NK-92 treated with Interleukin-12 subunit alpha and Interleukin-12 subunit beta, amount 100 ng/mL, for 24 hours (cell line): Measurements from ENCODE around the gene OR13C5.
"Not testable (repeated sequence)": the region's sequence is repeated elsewhere in the genome, so short reads cannot be mapped to it uniquely, and the experiment has no call there.

ENCODE experiments used
- DNase-seq: peaks from one replicate; lab custom pipeline; 2025; lab: John Stamatoyannopoulos, UW

OR13C5 gene

GRCh38 chr9:104599313-104599712 lies at the start of gene OR13C5:
OR13C5 (minus strand) TSS chr9:104599413; CDS start chr9:104599413, 0 bp downstream.
- not testable (repeated sequence) for DNase-seq

- no peak for DNase-seq
These were observed 36.2 kb upstream of the OR13C5 start for GRCh38 chr9:104635456-104635855.

- no peak for DNase-seq
These were observed 34.8 kb upstream of the OR13C5 start for GRCh38 chr9:104633976-104634520.

GRCh38 chr9:104625964-104626363 lies 26.8 kb upstream of the OR13C5 start:
- DNase-seq = not testable (repeated sequence)

GRCh38 chr9:104618104-104618503 lies 18.9 kb upstream of the OR13C5 start, which contains the start of gene OR13C9:
OR13C9 (minus strand) TSS chr9:104618204; CDS start chr9:104618204, 0 bp downstream.
- no peak for DNase-seq

GRCh38 chr9:104617418-104617817 lies 18.2 kb upstream of the OR13C5 start:
- no peak for DNase-seq

- DNase-seq = no peak
These were observed 12.0 kb upstream of the OR13C5 start for GRCh38 chr9:104611213-104611612.

GRCh38 chr9:104608336-104608735 lies 9.1 kb upstream of the OR13C5 start:
- DNase-seq = no peak

GRCh38 chr9:104606152-104606551 lies 6.9 kb upstream of the OR13C5 start:
- no peak for DNase-seq

- DNase-seq = not testable (repeated sequence)
These were observed 6.3 kb upstream of the OR13C5 start, which contains the start of gene OR13C2 for GRCh38 chr9:104605527-104605926. OR13C2 (minus strand) TSS chr9:104605627; CDS start chr9:104605627, 0 bp downstream.

- no peak for DNase-seq
These were observed 5.6 kb upstream of the OR13C5 start for GRCh38 chr9:104604801-104605200.

GRCh38 chr9:104598749-104599148 lies 464 bp downstream of the OR13C5 start:
- not testable (repeated sequence) for DNase-seq

GRCh38 chr9:104589626-104590025 lies 9.6 kb downstream of the OR13C5 start:
- no peak for DNase-seq

GRCh38 chr9:104586496-104587180 lies 12.6 kb downstream of the OR13C5 start:
- no peak for DNase-seq

- DNase-seq = no peak
These were observed 18.7 kb downstream of the OR13C5 start for GRCh38 chr9:104580562-104580961.

GRCh38 chr9:104577263-104577662 lies 21.9 kb downstream of the OR13C5 start:
- no peak for DNase-seq

- DNase-seq = no peak
These were observed 23.8 kb downstream of the OR13C5 start for GRCh38 chr9:104575456-104575855.

- DNase-seq = no peak
These were observed 26.6 kb downstream of the OR13C5 start for GRCh38 chr9:104572612-104573011.

GRCh38 chr9:104568868-104569267 lies 30.3 kb downstream of the OR13C5 start, which contains the start of gene OR13C8:
OR13C8 (plus strand) TSS chr9:104569168; CDS start chr9:104569168, 0 bp downstream.
- no peak for DNase-seq

- DNase-seq = no peak
These were observed 34.9 kb downstream of the OR13C5 start for GRCh38 chr9:104564358-104564757.

- DNase-seq = no peak
These were observed 42.2 kb downstream of the OR13C5 start for GRCh38 chr9:104556830-104557634.

- no peak for DNase-seq
These were observed 43.7 kb downstream of the OR13C5 start for GRCh38 chr9:104555521-104555920.

GRCh38 chr9:104553261-104553660 lies 46.0 kb downstream of the OR13C5 start:
- DNase-seq = no peak
